B cell (primary cell): ENCODE data around the gene MORN1. TPM values are rescaled to one million over a fixed set of nuclear protein-coding genes. Genes with fewer than 3 reads are reported as not detected.

ENCODE experiments used
- ATAC-seq: fragments of 200-7000 bp; cut with Tn5 transposase; one replicate; pipeline ENCODE4 v1.10.0; 2021; ENCODE audit warnings: low read depth, mild to moderate bottlenecking, moderate number of reproducible peaks, moderate library complexity
- CTCF ChIA-PET: fragments of 350-600 bp; sonication (Branson Sonifier 250); formaldehyde crosslinking; loops from one replicate; lab custom pipeline; 2021; ENCODE audit warnings: antibody characterized with exemption, inconsistent platforms; lab: Charles Lee
- POLR2A ChIA-PET: fragments of 350-600 bp; sonication (Branson Sonifier 250); formaldehyde crosslinking; loops from one replicate; lab custom pipeline; 2021; ENCODE audit warnings: antibody characterized with exemption; lab: Charles Lee
- DNase-seq: peaks from one replicate; pipeline ENCODE4 v3.0.0; 2013
- H2AFZ ChIP-seq: 2 replicates; pipeline ENCODE4 v1.6.1; 2012; ENCODE audit warnings: mild to moderate bottlenecking, low read depth, low read length; ENCODE audit not compliant: insufficient read depth, poor library complexity, severe bottlenecking
- H3K27ac ChIP-seq, 2 donors: 1 replicate in 1 of 2; 2 replicates in 1 of 2; pipeline ENCODE4 v1.5.1; 2012 to 2013; ENCODE audit warnings: low read length in 2 of 2, mild to moderate bottlenecking in 2 of 2, moderate library complexity in 1 of 2
- H3K27me3 ChIP-seq, 4 experiments: fragments of 200-600 bp in 1 of 4; sonication (generic) in 1 of 4; replicated peaks in 1 of 4; 1 replicate in 2 of 4; 2 replicates in 2 of 4; pipeline versions ENCODE4 v1.6.1 to v1.7.0; 2013 to 2016; ENCODE audit warnings: low read length in 3 of 4, mild to moderate bottlenecking in 2 of 4, mixed read lengths in 1 of 4, moderate library complexity in 1 of 4; ENCODE audit not compliant: insufficient read depth in 4 of 4, control insufficient read depth in 3 of 4; ENCODE audit errors: control extremely low read depth in 1 of 4
- H3K36me3 ChIP-seq, 2 experiments: replicated peaks in 1 of 2; 1 replicate in 1 of 2; 2 replicates in 1 of 2; pipeline versions ENCODE4 v1.6.1 to v1.7.1; 2013; ENCODE audit warnings: low read length in 1 of 2; ENCODE audit not compliant: insufficient read depth in 2 of 2, control insufficient read depth in 1 of 2; ENCODE audit errors: control extremely low read depth in 1 of 2, extremely low read depth in 1 of 2
- H3K4me1 ChIP-seq, 2 donors: fragments of 200-600 bp in 1 of 2; sonication (generic) in 1 of 2; 1 replicate in 1 of 2; 2 replicates in 1 of 2; pipeline versions ENCODE4 v1.5.1 to v1.6.1; 2013 to 2017; ENCODE audit warnings: low read length in 2 of 2; ENCODE audit not compliant: control insufficient read depth in 2 of 2, insufficient read depth in 2 of 2
- H3K4me2 ChIP-seq: replicated peaks from 2 replicates; pipeline ENCODE3; 2012; ENCODE audit warnings: mild to moderate bottlenecking, low read depth, low read length; ENCODE audit not compliant: poor library complexity, severe bottlenecking
- H3K4me3 ChIP-seq, 5 experiments: fragments of 200-600 bp in 1 of 5; sonication (generic) in 1 of 5; 1 replicate in 3 of 5; 2 replicates in 2 of 5; pipeline versions ENCODE4 v1.5.1 to v1.7.0; 2011 to 2016; ENCODE audit warnings: low read length in 4 of 5, mild to moderate bottlenecking in 4 of 5, low read depth in 2 of 5, control low read depth in 1 of 5, moderate library complexity in 1 of 5; ENCODE audit not compliant: insufficient read depth in 1 of 5; ENCODE audit errors: control extremely low read depth in 1 of 5, extremely low read depth in 1 of 5
- H3K79me2 ChIP-seq: fragments of 200-600 bp; sonication (generic); one replicate; pipeline ENCODE4 v1.6.0; 2016; ENCODE audit warnings: low read length; ENCODE audit not compliant: control insufficient read depth, insufficient read depth
- H3K9ac ChIP-seq: fragments of 200-600 bp; sonication (generic); 2 replicates; pipeline ENCODE4 v1.6.1; 2017; ENCODE audit warnings: mild to moderate bottlenecking, low read length, moderate library complexity
- H3K9me3 ChIP-seq, 3 donors: one replicate each; pipeline versions ENCODE4 v1.6.1 to v1.7.1; 2013; ENCODE audit warnings: low read length in 2 of 3; ENCODE audit not compliant: control insufficient read depth in 2 of 3, insufficient read depth in 1 of 3; ENCODE audit errors: control extremely low read depth in 1 of 3
- H4K20me1 ChIP-seq: 2 replicates; pipeline ENCODE4 v1.6.0; 2012; ENCODE audit warnings: mild to moderate bottlenecking, low read length; ENCODE audit not compliant: insufficient read depth, control insufficient read depth, poor library complexity, severe bottlenecking
- H3K27ac Mint-ChIP-seq: one replicate; pipeline ENCODE4 v1.8.0; 2021; ENCODE audit warnings: mixed read lengths
- H3K27me3 Mint-ChIP-seq: one replicate; pipeline ENCODE4 v1.8.0; 2021; ENCODE audit warnings: mixed read lengths
- H3K4me1 Mint-ChIP-seq: one replicate; pipeline ENCODE4 v1.8.0; 2021; ENCODE audit warnings: mixed read lengths
- H3K4me3 Mint-ChIP-seq: one replicate; pipeline ENCODE4 v1.8.0; 2021; ENCODE audit warnings: mixed read lengths
- H3K9me3 Mint-ChIP-seq: one replicate; pipeline ENCODE4 v1.8.0; 2022; ENCODE audit warnings: mixed read lengths; ENCODE audit not compliant: insufficient read depth
- EZH2 ChIP-seq: IDR thresholded peaks from 2 replicates; pipeline ENCODE4 v1.6.1; 2012; ENCODE audit warnings: borderline replicate concordance, low read depth, mild to moderate bottlenecking, moderate library complexity, low read length; ENCODE audit not compliant: insufficient read depth, poor library complexity, severe bottlenecking
- WGBS: methylation state at CpG from one replicate; pipeline ENCODE4 v1.1.5; 2013; ENCODE audit warnings: missing lambda C conversion rate; ENCODE audit not compliant: insufficient coverage; 5-methylcytosine and 5-hydroxymethylcytosine counted together
- intact Hi-C: fragments of 100-400 bp; cut with micrococcal nuclease; formaldehyde crosslinking; loops from one replicate; pipeline ENCODE4 v1.10.0; 2022
- polyA plus RNA-seq: library from polyadenylated mRNA; depleted of rRNA; stranded (reverse); fragments of >200 nt; gene quantifications from 2 replicates; pipeline ENCODE4 v1.2.3, GENCODE V29; 2012
- total RNA-seq, 2 donors: library from RNA; stranded (reverse); fragments of 120-200 nt in 1 of 2; gene quantifications; 1 replicate in 1 of 2; 2 replicates in 1 of 2; pipeline versions ENCODE4 v1.2.3 to v1.2.4, GENCODE V29; 2013 to 2022
- TF ChIP-seq, protein P1 (sequence below): fragments of 200-600 bp; IDR thresholded peaks from one replicate; pipeline ENCODE4 v1.8.0; 2022; ENCODE audit warnings: antibody characterized with exemption, mild to moderate bottlenecking

The MORN1 gene
- total and polyA plus RNA-seq, 2 donors (not counting 1 experiment from before 2014, with no cell fraction given), result 10.2 to 32.6 TPM

DNA sequence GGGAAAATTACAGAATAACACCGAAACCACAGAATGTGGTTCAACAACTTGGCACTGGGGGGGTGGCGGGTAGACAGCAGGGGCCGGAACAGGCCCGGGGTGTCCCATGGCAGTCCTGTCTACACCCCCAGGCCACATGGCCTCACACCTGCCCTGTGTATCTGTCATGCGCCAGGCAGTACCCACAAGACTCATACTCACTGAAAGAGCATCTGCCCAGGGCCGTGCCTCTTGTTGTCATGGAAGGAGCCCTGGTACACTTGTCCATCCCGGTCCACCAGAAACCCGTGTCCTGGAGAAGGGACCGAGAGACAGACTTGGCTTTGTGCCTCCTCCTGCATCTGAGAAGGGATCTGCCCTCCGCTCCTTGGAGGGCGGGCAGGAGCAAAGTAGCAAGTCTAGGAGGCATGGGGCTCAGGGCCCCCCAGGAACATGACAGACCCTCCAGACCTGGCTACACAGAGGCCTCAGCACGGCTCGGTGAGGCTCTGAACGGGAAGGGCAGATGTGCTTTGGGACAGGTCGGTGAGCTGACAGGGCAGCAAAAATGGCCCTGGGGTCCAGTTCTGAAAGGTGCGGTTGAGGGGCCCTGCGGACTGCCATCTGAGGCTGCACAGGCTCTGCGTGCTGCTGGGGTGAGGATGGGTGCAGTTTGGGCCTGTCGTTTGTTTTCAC lies 5.6 kb downstream of the MORN1 start:
- Histone ChIP-seq H3K4me3 (no peak overlapping the region), H3K27ac (no peak overlapping the region), H3K4me1 (peaks cover 17 to 40% of the 10 kb centered on the region in 2 donors), H3K36me3 (no peaks in the 10 kb centered on the region), H3K27me3 (no peaks in the 10 kb centered on the region), H3K79me2 (peaks cover 12% of the 10 kb centered on the region), H3K9ac (no peak overlapping the region), H3K9me3 (no peaks in the 10 kb centered on the region), H3K4me2 (no peak overlapping the region), H2AFZ (no peak overlapping the region), H4K20me1 (no peaks in the 10 kb centered on the region)
- H3K9me3 Mint-ChIP-seq, result no peaks in the 10 kb centered on the region
- 93% methylated on average over 18 of the region's 19 CpGs for WGBS
- ChIA-PET POLR2A (no interaction called here), CTCF (interaction anchor here (0.9 to 12.5 kb wide), 2 partner anchors 191 to 341 kb away, joined by 3 to 295 read pairs; partner anchors contain the start of gene FAAP20)
- ATAC-seq, result no peak
- intact Hi-C loops, result no loop called here
- no peaks in the 10 kb centered on the region for H3K27me3 Mint-ChIP-seq
- H3K4me1 Mint-ChIP-seq, result peaks cover 20% of the 10 kb centered on the region
- no peak overlapping the region for H3K4me3 Mint-ChIP-seq
- no peak for TF ChIP-seq EZH2
- TF ChIP-seq, protein P1, sequence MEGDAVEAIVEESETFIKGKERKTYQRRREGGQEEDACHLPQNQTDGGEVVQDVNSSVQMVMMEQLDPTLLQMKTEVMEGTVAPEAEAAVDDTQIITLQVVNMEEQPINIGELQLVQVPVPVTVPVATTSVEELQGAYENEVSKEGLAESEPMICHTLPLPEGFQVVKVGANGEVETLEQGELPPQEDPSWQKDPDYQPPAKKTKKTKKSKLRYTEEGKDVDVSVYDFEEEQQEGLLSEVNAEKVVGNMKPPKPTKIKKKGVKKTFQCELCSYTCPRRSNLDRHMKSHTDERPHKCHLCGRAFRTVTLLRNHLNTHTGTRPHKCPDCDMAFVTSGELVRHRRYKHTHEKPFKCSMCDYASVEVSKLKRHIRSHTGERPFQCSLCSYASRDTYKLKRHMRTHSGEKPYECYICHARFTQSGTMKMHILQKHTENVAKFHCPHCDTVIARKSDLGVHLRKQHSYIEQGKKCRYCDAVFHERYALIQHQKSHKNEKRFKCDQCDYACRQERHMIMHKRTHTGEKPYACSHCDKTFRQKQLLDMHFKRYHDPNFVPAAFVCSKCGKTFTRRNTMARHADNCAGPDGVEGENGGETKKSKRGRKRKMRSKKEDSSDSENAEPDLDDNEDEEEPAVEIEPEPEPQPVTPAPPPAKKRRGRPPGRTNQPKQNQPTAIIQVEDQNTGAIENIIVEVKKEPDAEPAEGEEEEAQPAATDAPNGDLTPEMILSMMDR, result no peak
- no peak for DNase-seq
- no peak overlapping the region for H3K27ac Mint-ChIP-seq

DNA sequence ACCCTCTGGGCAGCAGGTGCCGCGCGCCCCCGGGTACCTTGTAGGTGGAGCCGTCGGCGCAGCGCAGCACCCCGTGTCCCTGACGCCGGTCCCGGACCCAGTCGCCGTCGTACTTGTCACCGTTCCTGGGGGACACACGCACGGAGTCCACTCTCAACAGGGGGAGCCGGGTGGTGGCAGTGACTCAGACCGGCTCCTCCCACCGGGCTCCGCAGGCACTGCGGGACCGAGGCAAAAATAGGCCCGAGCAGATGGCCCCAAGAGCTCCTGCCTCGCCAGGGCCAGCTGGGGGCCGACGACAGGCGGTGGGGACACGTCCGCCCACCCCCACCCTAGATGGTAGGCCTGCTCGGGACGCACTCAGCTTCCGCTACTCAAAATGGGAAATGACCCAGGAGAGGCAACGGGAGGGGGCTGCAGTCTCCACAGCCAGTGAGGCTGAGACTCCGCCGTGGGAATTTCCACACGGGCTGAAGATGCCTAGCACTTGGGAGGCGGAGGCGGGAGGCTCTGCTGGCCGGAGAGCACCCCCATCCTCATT lies 6.3 kb downstream of the MORN1 start:
- no peak overlapping the region for H3K27ac Mint-ChIP-seq
- H3K4me3 Mint-ChIP-seq, result no peak overlapping the region
- DNase-seq (no peak), ATAC-seq (no peak)
- Histone ChIP-seq H3K36me3 (no peaks in the 10 kb centered on the region), H3K4me3 (no peak overlapping the region), H3K27me3 (no peaks in the 10 kb centered on the region), H4K20me1 (no peaks in the 10 kb centered on the region), H3K4me2 (no peak overlapping the region), H3K4me1 (peaks cover 14 to 37% of the 10 kb centered on the region in 2 donors), H3K9me3 (no peaks in the 10 kb centered on the region), H3K27ac (no peak overlapping the region), H3K79me2 (peaks cover 5% of the 10 kb centered on the region), H3K9ac (no peak overlapping the region), H2AFZ (no peak overlapping the region)
- WGBS, result 90% methylated on average over 38 of the region's 41 CpGs
- CTCF ChIA-PET, result interaction anchor here (12.5 kb wide), 1 partner anchor 191 kb away, joined by 295 read pairs; the partner anchor contains the start of gene FAAP20
- peaks cover 21% of the 10 kb centered on the region for H3K4me1 Mint-ChIP-seq
- no peaks in the 10 kb centered on the region for H3K9me3 Mint-ChIP-seq
- no peaks in the 10 kb centered on the region for H3K27me3 Mint-ChIP-seq
- POLR2A ChIA-PET, result no interaction called here
- TF ChIP-seq, protein P1, result no peak
- TF ChIP-seq EZH2, result no peak
- intact Hi-C loops, result loop anchor here (5.0 kb wide), 1 partner anchor 253 kb away; no protein-coding TSS in a partner anchor
